AG20443 (cell line): ENCODE measurements around the gene SLC31A1.
A peak's percentile ranks its signal among the peaks of the same experiment; 100 is the strongest.
"Not testable (repeated sequence)": the region's sequence is repeated elsewhere in the genome, so short reads cannot be mapped to it uniquely, and the experiment has no call there.

Experiments
- DNase-seq: peaks from one replicate; pipeline ENCODE4 v3.0.0; 2012; ENCODE audit warnings: low spot score, mixed read lengths

The SLC31A1 gene

GRCh38 chr9:113220467-113221002, 809 bp upstream of the SLC31A1 start:
- peak; percentile 11 for DNase-seq

- DNase-seq: no peak
Measured at GRCh38 chr9:113221800-113222481, 597 bp downstream of the SLC31A1 start.

GRCh38 chr9:113222482-113222841, 1.1 kb downstream of the SLC31A1 start:
- peak; percentile 22 for DNase-seq

GRCh38 chr9:113223963-113224362, 2.6 kb downstream of the SLC31A1 start:
- DNase-seq: no peak

GRCh38 chr9:113227436-113227835, 6.1 kb downstream of the SLC31A1 start:
- DNase-seq: no peak

GRCh38 chr9:113228130-113228665, 6.9 kb downstream of the SLC31A1 start:
- DNase-seq: no peak

GRCh38 chr9:113231701-113232100, 10.4 kb downstream of the SLC31A1 start:
- no peak for DNase-seq

GRCh38 chr9:113235701-113236255, 14.4 kb downstream of the SLC31A1 start:
- DNase-seq: not testable (repeated sequence)

GRCh38 chr9:113237026-113237425, 15.7 kb downstream of the SLC31A1 start:
- no peak for DNase-seq

GRCh38 chr9:113238202-113238858, 17.0 kb downstream of the SLC31A1 start:
- DNase-seq: no peak

GRCh38 chr9:113238859-113239232, 17.5 kb downstream of the SLC31A1 start:
- DNase-seq: no peak

GRCh38 chr9:113241161-113241560, 19.8 kb downstream of the SLC31A1 start:
- DNase-seq: no peak

- DNase-seq: no peak
Measured at GRCh38 chr9:113244556-113244955, 23.2 kb downstream of the SLC31A1 start.

GRCh38 chr9:113245894-113246293, 24.6 kb downstream of the SLC31A1 start:
- DNase-seq: no peak

GRCh38 chr9:113246928-113247327, 25.6 kb downstream of the SLC31A1 start:
- no peak for DNase-seq

GRCh38 chr9:113247640-113248039, 26.3 kb downstream of the SLC31A1 start:
- no peak for DNase-seq

GRCh38 chr9:113249661-113250060, 28.3 kb downstream of the SLC31A1 start:
- DNase-seq: not testable (repeated sequence)

- DNase-seq: no peak
Measured at GRCh38 chr9:113250807-113251206, 29.5 kb downstream of the SLC31A1 start.

- no peak for DNase-seq
Measured at GRCh38 chr9:113254991-113255390, 33.6 kb downstream of the SLC31A1 start.

GRCh38 chr9:113255438-113255837, 34.1 kb downstream of the SLC31A1 start:
- DNase-seq: no peak

GRCh38 chr9:113257863-113258262, 36.5 kb downstream of the SLC31A1 start:
- no peak for DNase-seq

- no peak for DNase-seq
Measured at GRCh38 chr9:113258282-113258681, 36.9 kb downstream of the SLC31A1 start.
